ENCODE data around the gene UBE2C. TPM values are rescaled to one million over a fixed set of nuclear protein-coding genes. Genes with fewer than 3 reads are reported as not detected.
"Not testable (repeated sequence)": the region's sequence is repeated elsewhere in the genome, so short reads cannot be mapped to it uniquely, and the experiment has no call there.

The UBE2C gene
- 1.4 TPM for total RNA-seq
- long read RNA-seq, partial matches to known transcripts, result 0 of 3 reads
- long read RNA-seq, other reads (novel, unspliced or antisense), result 0 of 3 reads

- TF ChIP-seq CTCF (IDR thresholded peaks at IDR 0.05), result no peak
- H3K27me3 ChIP-seq, result no peaks in the 10 kb centered on the region
- H3K4me1 ChIP-seq, result peaks cover 7% of the 10 kb centered on the region
- H3K27ac ChIP-seq, result no peak within 1 kb of the TSS
- no peaks in the 10 kb centered on the region for H3K9me3 ChIP-seq
- ATAC-seq (peak; percentile 99), DNase-seq (peak; percentile 95)
- peaks cover 43% of the 10 kb centered on the region for H3K36me3 ChIP-seq
- intact Hi-C loops (cut with DNase I), result no loop called here
- H3K4me3 ChIP-seq, result peak within 1 kb of the TSS; percentile 53
Observed at GRCh38 chr20:45812157-45813005, at the start of gene UBE2C. Gene UBE2C, plus strand, starts transcription at chr20:45812644. Its CDS starts 52 bp downstream, at chr20:45812696.

- intact Hi-C loops (cut with DNase I); ATAC-seq; H3K36me3 ChIP-seq; H3K9me3 ChIP-seq; H3K27me3 ChIP-seq; H3K4me1 ChIP-seq; H3K4me3 ChIP-seq; H3K27ac ChIP-seq; DNase-seq: not testable (repeated sequence)
Observed at GRCh38 chr20:45764618-45765282, 47.7 kb upstream of the UBE2C start.

GRCh38 chr20:45765307-45765875, 47.1 kb upstream of the UBE2C start:
- intact Hi-C loops (cut with DNase I), result no loop called here
- Histone ChIP-seq H3K27ac (no peak overlapping the region), H3K9me3 (no peaks in the 10 kb centered on the region), H3K4me3 (no peak overlapping the region), H3K36me3 (no peaks in the 10 kb centered on the region), H3K4me1 (no peaks in the 10 kb centered on the region), H3K27me3 (no peaks in the 10 kb centered on the region)
- TF ChIP-seq CTCF (IDR thresholded peaks at IDR 0.05), result no peak
- DNase-seq (no peak), ATAC-seq (no peak)

- Histone ChIP-seq H3K27ac (no peak overlapping the region), H3K4me3 (no peak overlapping the region), H3K9me3 (no peaks in the 10 kb centered on the region), H3K36me3 (no peaks in the 10 kb centered on the region), H3K4me1 (peaks cover 1% of the 10 kb centered on the region), H3K27me3 (no peaks in the 10 kb centered on the region)
- peak; percentile 46 for ATAC-seq
- DNase-seq, result no peak
- intact Hi-C loops (cut with DNase I), result no loop called here
- TF ChIP-seq CTCF (IDR thresholded peaks at IDR 0.05), result no peak
Observed at GRCh38 chr20:45765980-45766379, 46.5 kb upstream of the UBE2C start.

- DNase-seq (no peak), ATAC-seq (no peak)
- Histone ChIP-seq H3K27ac (no peak overlapping the region), H3K9me3 (no peaks in the 10 kb centered on the region), H3K4me1 (peaks cover 9% of the 10 kb centered on the region), H3K4me3 (no peak overlapping the region), H3K36me3 (no peaks in the 10 kb centered on the region), H3K27me3 (no peaks in the 10 kb centered on the region)
- TF ChIP-seq CTCF (IDR thresholded peaks at IDR 0.05), result no peak
- intact Hi-C loops (cut with DNase I), result no loop called here
Observed at GRCh38 chr20:45768479-45768878, 44.0 kb upstream of the UBE2C start.

All from upper lobe of right lung (tissue), 1 donor.